Measurements from ENCODE around the gene TTC21B. TPM values are rescaled to one million over a fixed set of nuclear protein-coding genes. Genes with fewer than 3 reads are reported as not detected.

TTC21B gene
- total RNA-seq, 1 donor, result 34.5 TPM

DNA sequence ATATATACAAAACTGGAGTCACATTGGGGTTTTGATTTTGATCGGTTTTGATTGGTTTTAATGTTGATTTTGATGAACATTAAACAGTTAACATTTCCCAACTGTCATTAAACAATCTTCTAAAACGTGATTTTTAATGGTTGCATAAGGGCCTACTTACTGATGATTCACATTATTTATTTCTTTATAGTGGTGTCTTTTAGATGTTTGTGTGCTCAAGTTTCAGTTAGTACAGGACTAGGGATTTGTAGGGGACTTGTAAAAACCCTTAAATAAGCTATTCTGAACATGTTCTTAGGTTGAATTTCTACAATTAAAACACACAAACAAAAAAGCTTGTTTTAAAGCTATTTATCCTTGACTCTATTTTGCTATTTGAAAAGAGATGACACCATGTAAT lies 61.6 kb downstream of the TTC21B start:
- TF ChIP-seq, protein P1, sequence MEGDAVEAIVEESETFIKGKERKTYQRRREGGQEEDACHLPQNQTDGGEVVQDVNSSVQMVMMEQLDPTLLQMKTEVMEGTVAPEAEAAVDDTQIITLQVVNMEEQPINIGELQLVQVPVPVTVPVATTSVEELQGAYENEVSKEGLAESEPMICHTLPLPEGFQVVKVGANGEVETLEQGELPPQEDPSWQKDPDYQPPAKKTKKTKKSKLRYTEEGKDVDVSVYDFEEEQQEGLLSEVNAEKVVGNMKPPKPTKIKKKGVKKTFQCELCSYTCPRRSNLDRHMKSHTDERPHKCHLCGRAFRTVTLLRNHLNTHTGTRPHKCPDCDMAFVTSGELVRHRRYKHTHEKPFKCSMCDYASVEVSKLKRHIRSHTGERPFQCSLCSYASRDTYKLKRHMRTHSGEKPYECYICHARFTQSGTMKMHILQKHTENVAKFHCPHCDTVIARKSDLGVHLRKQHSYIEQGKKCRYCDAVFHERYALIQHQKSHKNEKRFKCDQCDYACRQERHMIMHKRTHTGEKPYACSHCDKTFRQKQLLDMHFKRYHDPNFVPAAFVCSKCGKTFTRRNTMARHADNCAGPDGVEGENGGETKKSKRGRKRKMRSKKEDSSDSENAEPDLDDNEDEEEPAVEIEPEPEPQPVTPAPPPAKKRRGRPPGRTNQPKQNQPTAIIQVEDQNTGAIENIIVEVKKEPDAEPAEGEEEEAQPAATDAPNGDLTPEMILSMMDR (IDR thresholded peaks at IDR 0.05; ENCODE audit: insufficient read depth, low read depth, low read length), result no peak

DNA sequence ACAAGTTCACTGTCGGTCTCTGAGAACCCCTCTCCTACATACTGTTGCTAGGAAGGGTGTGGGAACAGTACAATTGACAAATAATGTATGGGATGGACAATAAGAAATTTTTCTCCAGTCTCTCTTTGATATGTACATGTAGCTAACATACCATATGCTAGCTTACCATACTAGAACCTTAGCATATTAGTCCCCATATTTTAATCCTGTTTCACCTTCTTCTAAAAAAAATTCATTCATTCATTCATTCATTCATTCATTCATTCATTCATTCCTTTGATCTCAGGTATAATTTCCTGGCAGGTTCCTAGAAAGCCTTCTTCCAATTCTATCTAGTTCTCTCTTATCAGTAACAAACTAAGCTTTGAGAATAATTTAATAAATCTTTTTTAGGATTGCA lies 62.2 kb downstream of the TTC21B start:
- DNase-seq (ENCODE audit: low read depth), result no peak
- TF ChIP-seq, protein P1 (IDR thresholded peaks at IDR 0.05; ENCODE audit: insufficient read depth, low read depth, low read length), result no peak
- H3K4me3 ChIP-seq (ENCODE audit: low read depth, low read length), result no peak overlapping the region

More for the DNA sequence above, 61.6 kb downstream of the TTC21B start:
- H3K4me3 ChIP-seq (ENCODE audit: low read depth, low read length), result no peak overlapping the region
- no peak for DNase-seq (ENCODE audit: low read depth)

DNA sequence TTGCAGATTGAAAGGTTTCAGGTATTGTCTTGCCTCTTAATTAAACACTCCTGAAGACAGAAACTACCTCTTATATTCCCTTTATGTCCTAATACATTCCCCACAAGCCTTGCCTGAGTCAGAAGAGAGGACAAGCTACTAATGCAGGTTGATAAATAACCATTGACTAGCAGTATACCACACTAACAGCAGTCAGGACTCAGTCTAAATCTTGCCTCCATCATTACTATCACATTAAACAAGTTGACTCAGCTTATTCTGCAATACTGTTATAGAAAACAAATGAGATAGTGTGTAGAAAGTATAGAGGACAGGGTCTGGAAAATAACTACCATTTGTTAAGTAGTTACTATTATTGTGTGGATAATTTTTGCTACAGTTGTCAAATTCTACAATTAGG lies 63.8 kb downstream of the TTC21B start:
- no peak overlapping the region for H3K4me3 ChIP-seq (ENCODE audit: low read depth, low read length)
- TF ChIP-seq, protein P1 (IDR thresholded peaks at IDR 0.05; ENCODE audit: insufficient read depth, low read depth, low read length), result no peak
- no peak for DNase-seq (ENCODE audit: low read depth)

DNA sequence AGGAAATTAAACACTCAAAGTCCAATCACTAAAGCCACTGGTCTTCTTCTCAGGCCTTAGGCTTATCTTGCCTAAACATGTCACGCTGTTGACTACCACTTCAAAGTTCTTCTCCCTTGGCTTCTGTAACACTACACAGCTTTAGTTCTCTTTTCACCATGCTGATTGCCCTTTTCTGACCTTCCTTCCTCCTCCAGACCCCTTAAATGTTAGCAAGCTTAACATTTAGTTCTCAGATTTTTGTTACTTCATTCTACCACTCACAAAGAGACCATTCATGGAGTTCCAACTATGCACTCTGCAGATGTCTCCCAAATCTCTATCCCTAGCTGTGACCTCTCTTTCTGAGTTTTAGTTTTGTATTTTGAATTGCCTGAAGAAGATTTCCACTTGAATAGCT lies 64.4 kb downstream of the TTC21B start:
- TF ChIP-seq, protein P1 (IDR thresholded peaks at IDR 0.05; ENCODE audit: insufficient read depth, low read depth, low read length), result no peak
- H3K4me3 ChIP-seq (ENCODE audit: low read depth, low read length), result no peak overlapping the region
- no peak for DNase-seq (ENCODE audit: low read depth)

DNA sequence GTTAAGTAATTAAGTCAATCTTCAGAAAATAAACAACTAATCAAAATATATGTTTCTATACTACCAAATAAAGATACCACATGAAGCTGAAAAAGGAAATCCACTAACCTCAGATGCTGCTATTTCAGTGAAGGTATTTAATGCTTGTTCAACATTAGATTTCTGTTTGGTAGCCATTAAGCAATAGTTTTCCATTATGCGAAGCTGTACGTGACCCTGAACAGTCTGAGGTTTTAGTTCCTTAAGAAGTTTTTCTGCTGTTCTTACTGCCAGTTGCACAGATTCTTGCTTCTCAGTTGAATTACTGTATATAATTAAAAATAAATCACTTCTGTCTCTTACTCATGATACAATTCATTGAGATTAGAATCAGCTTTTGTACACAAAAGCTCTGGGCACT lies 65.4 kb downstream of the TTC21B start:
- TF ChIP-seq, protein P1 (IDR thresholded peaks at IDR 0.05; ENCODE audit: insufficient read depth, low read depth, low read length), result no peak
- DNase-seq (ENCODE audit: low read depth), result no peak
- no peak overlapping the region for H3K4me3 ChIP-seq (ENCODE audit: low read depth, low read length)

DNA sequence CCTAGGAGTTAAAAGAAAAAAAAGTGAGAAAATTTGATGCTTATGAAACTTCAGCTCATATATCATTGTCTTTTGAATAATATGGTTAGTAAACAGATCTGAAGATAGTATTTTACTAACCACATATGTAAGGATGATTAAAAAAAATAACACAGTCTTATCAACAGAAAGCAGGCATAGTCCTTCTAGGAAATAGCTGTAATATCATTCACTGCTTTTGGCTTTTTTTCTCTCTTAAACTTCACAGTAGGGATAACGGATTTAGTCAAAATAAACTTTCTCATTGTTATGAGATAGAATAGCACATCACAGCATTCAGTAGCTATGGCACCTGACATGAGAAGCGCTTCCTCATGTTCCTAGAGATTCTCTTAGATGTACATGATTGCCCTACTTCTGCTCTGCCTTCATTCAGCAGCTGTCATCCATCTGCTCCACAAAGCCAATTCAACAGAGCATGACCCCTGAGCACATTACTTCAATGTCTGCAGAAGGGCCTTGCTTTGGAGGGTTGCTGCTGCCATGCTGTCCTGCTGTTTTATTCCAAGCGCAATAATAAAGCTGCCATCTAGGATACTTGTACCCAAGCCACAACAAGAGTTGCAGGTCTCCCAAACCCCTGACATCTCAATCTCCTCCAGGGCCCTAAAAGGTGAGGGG lies 67.0 kb downstream of the TTC21B start:
- TF ChIP-seq, protein P1 (IDR thresholded peaks at IDR 0.05; ENCODE audit: insufficient read depth, low read depth, low read length), result no peak
- DNase-seq (ENCODE audit: low read depth), result no peak
- H3K4me3 ChIP-seq (ENCODE audit: low read depth, low read length), result no peak overlapping the region
